Erythroblast (primary cell): ENCODE data around the gene RHBDD3.

ENCODE experiments used
- GATA1 ChIP-seq: IDR thresholded peaks from 2 replicates; pipeline ENCODE4 v1.6.1; 2011; ENCODE audit warnings: low read depth, mild to moderate bottlenecking, control low read depth, low read length, moderate library complexity
- POLR2A ChIP-seq: IDR thresholded peaks from 2 replicates; pipeline ENCODE4 v1.6.1; 2011; ENCODE audit warnings: mild to moderate bottlenecking, low read length

DNA sequence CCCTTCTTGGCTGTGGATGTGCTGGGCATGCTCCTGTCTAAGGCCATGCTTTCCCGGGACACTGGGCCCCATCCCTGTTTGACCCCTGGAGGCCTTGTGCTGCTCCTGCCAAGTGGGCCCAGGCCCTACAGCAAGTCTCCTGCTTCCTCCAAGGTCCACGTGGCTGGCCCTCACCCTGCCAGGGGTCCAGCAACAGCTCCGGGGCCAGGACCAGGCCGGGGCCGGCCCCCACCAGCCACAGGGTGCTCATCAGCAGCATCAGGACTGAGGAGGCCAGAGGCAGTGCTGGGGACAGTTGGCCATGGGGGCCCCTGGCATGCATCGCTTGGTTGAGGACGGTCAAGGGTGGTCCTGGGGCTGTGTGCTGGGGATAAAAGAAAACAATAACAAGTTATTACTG is 2.5 kb downstream of the RHBDD3 start:
- TF ChIP-seq POLR2A (no peak), GATA1 (no peak)
